Bronchial epithelial cell (primary cell): ENCODE data around the gene KRT6A. TPM values are rescaled to one million over a fixed set of nuclear protein-coding genes. Genes with fewer than 3 reads are reported as not detected.
A peak's percentile ranks its signal among the peaks of the same experiment; 100 is the strongest.
"Not testable (repeated sequence)": the region's sequence is repeated elsewhere in the genome, so short reads cannot be mapped to it uniquely, and the experiment has no call there.

ENCODE experiments used
- DNase-seq: peaks from one replicate; pipeline ENCODE4 v3.0.0-alpha.2; 2010; ENCODE audit warnings: low read depth
- FAIRE-seq: peaks from 2 replicates; lab custom pipeline; 2011; peaks lifted over from hg19 to GRCh38; lab: Jason Lieb, UNC
- H3K27me3 ChIP-seq: 2 replicates; pipeline ENCODE4 v1.5.1; 2011; ENCODE audit warnings: low read length; ENCODE audit not compliant: control insufficient read depth, insufficient read depth
- H3K36me3 ChIP-seq: 2 replicates; pipeline ENCODE4 v1.5.1; 2011; ENCODE audit warnings: low read length; ENCODE audit not compliant: control insufficient read depth, insufficient read depth
- H3K4me3 ChIP-seq: 2 replicates; pipeline ENCODE4 v1.5.1; 2011; ENCODE audit warnings: mild to moderate bottlenecking, low read depth, low read length, control low read depth
- total RNA-seq: library from RNA; depleted of rRNA; stranded (reverse); fragments of >200 nt; gene quantifications from 2 replicates; pipeline ENCODE4 v1.2.1, GENCODE V29; 2014
- TF ChIP-seq, protein P1 (sequence below): IDR thresholded peaks from 2 replicates; pipeline ENCODE4 v1.5.1; 2011; ENCODE audit warnings: mild to moderate bottlenecking, moderate library complexity, low read length, control low read depth, inconsistent platforms; ENCODE audit not compliant: insufficient read depth, severe bottlenecking

The KRT6A gene
- total RNA-seq, 1 donor from 2014 or later, result 13,929 TPM

GRCh38 chr12:52496590-52497071, 3.6 kb upstream of the KRT6A start:
- Histone ChIP-seq H3K36me3 (peaks cover 5% of the 10 kb centered on the region), H3K4me3 (no peak overlapping the region), H3K27me3 (no peaks in the 10 kb centered on the region)
- peak; percentile 99 for FAIRE-seq
- TF ChIP-seq, protein P1, sequence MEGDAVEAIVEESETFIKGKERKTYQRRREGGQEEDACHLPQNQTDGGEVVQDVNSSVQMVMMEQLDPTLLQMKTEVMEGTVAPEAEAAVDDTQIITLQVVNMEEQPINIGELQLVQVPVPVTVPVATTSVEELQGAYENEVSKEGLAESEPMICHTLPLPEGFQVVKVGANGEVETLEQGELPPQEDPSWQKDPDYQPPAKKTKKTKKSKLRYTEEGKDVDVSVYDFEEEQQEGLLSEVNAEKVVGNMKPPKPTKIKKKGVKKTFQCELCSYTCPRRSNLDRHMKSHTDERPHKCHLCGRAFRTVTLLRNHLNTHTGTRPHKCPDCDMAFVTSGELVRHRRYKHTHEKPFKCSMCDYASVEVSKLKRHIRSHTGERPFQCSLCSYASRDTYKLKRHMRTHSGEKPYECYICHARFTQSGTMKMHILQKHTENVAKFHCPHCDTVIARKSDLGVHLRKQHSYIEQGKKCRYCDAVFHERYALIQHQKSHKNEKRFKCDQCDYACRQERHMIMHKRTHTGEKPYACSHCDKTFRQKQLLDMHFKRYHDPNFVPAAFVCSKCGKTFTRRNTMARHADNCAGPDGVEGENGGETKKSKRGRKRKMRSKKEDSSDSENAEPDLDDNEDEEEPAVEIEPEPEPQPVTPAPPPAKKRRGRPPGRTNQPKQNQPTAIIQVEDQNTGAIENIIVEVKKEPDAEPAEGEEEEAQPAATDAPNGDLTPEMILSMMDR, result no peak
- peak; percentile 90 for DNase-seq

DNA sequence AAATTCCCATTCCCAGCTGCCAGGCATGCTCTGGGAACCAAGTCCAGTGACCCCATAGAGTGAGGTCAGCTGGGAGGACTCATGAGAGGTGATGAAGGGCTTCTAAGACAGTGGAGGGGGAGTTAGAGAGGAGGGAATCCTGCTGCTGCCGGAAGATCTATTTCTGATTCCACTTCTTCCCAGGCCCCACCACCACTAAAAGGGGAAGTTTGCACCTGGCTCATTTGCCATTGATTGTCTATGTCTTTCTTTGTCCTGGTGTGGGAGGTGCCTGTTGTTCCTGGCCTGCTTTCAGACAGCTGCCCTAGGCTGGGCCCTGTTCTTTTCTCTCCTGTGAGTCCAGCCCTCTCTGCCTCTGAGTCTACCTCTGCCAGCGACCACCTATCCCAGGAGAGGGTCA, 3.0 kb upstream of the KRT6A start:
- Histone ChIP-seq H3K4me3 (no peak overlapping the region), H3K36me3 (peaks cover 10% of the 10 kb centered on the region), H3K27me3 (no peaks in the 10 kb centered on the region)
- TF ChIP-seq, protein P1, result no peak
- no peak for DNase-seq
- no peak for FAIRE-seq

DNA sequence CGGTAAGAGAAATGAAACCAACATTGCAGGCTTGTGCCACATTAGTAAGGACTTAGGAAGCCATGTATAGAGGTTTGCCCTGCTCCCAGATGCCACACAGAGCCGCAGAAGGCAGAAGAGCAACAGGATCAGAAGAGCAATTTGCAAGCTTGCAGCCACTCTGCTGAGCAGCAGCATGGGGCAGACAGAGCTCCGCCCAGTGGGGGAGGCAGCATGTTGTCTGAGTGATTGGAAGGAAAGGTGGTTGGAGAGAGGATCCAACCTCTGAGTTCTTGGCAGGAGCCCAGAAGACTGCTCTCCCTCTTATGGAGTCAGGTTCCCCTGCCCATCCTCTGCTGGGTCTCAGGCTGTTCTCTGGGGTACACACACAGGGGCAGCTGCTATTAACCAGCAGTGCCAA, 2.3 kb upstream of the KRT6A start:
- TF ChIP-seq, protein P1, result peak; percentile 31
- DNase-seq (peak; percentile 77), FAIRE-seq (no peak)
- H3K27me3 ChIP-seq, result no peaks in the 10 kb centered on the region
- no peak overlapping the region for H3K4me3 ChIP-seq
- H3K36me3 ChIP-seq, result peaks cover 11% of the 10 kb centered on the region

GRCh38 chr12:52494518-52494917, 1.5 kb upstream of the KRT6A start:
- no peaks in the 10 kb centered on the region for H3K27me3 ChIP-seq
- H3K36me3 ChIP-seq, result peaks cover 18% of the 10 kb centered on the region
- peak overlapping the region; percentile 2 for H3K4me3 ChIP-seq
- peak; percentile 92 for DNase-seq
- TF ChIP-seq, protein P1, result no peak
- peak; percentile 99 for FAIRE-seq

GRCh38 chr12:52494100-52494499, 1.0 kb upstream of the KRT6A start:
- H3K4me3 ChIP-seq, result peak overlapping the region; percentile 2
- FAIRE-seq (peak; percentile 36), DNase-seq (peak; percentile 92)
- no peaks in the 10 kb centered on the region for H3K27me3 ChIP-seq
- peaks cover 19% of the 10 kb centered on the region for H3K36me3 ChIP-seq
- TF ChIP-seq, protein P1, result no peak

- H3K27me3 ChIP-seq, DNase-seq, FAIRE-seq: not testable (repeated sequence)
- Histone ChIP-seq H3K4me3 (peak overlapping the region; percentile 75), H3K36me3 (peaks cover 19% of the 10 kb centered on the region)
Observed at GRCh38 chr12:52492405-52492804, 652 bp downstream of the KRT6A start.

GRCh38 chr12:52491495-52491894, 1.6 kb downstream of the KRT6A start:
- peak; percentile 75 for FAIRE-seq
- H3K27me3 ChIP-seq, DNase-seq: not testable (repeated sequence)
- H3K36me3 ChIP-seq, result peaks cover 19% of the 10 kb centered on the region
- H3K4me3 ChIP-seq, result peak overlapping the region; percentile 75
